Type B pancreatic cell (in vitro differentiated cells): Measurements from ENCODE around the gene NSFL1C. TPM values are rescaled to one million over a fixed set of nuclear protein-coding genes. Genes with fewer than 3 reads are reported as not detected.

Source experiments
- DNase-seq: peaks from one replicate; pipeline ENCODE4 v3.0.0; 2021; ENCODE audit warnings: mixed read lengths; ENCODE audit not compliant: unreplicated experiment; ENCODE audit errors: extremely low spot score
- H3K27ac Mint-ChIP-seq: 2 replicates; pipeline ENCODE4 v1.8.0; 2021; ENCODE audit warnings: mild to moderate bottlenecking, mixed read lengths
- H3K27me3 Mint-ChIP-seq: 2 replicates; pipeline ENCODE4 v1.8.0; 2021; ENCODE audit warnings: mixed read lengths
- H3K36me3 Mint-ChIP-seq: 2 replicates; pipeline ENCODE4 v1.8.0; 2021; ENCODE audit warnings: mixed read lengths
- H3K4me1 Mint-ChIP-seq: one replicate; pipeline ENCODE4 v1.8.0; 2021; ENCODE audit warnings: mixed read lengths; ENCODE audit not compliant: unreplicated experiment
- H3K4me3 Mint-ChIP-seq: 2 replicates; pipeline ENCODE4 v1.8.0; 2021; ENCODE audit warnings: mild to moderate bottlenecking, mixed read lengths
- H3K9me3 Mint-ChIP-seq: 2 replicates; pipeline ENCODE4 v1.8.0; 2021; ENCODE audit warnings: mixed read lengths
- CTCF ChIP-seq: fragments of 200-600 bp; sonication (generic); conservative IDR thresholded peaks from 2 replicates; pipeline ENCODE4 v1.5.0; 2021; ENCODE audit warnings: antibody characterized with exemption, mild to moderate bottlenecking
- total RNA-seq: library from RNA; stranded (reverse); gene quantifications from 2 replicates; pipeline ENCODE4 v1.2.1, GENCODE V29; 2021; ENCODE audit warnings: low replicate concordance

Gene NSFL1C
- total RNA-seq, 1 donor from 2014 or later = 81.0 TPM

- no peaks in the 10 kb centered on the region for H3K27me3 Mint-ChIP-seq
Observed at GRCh38 chr20:1449370-1449769, 17.3 kb downstream of the NSFL1C start.

GRCh38 chr20:1448081-1448620, 18.5 kb downstream of the NSFL1C start:
- Mint-ChIP-seq H3K27me3 (no peaks in the 10 kb centered on the region), H3K27ac (no peak overlapping the region), H3K9me3 (no peaks in the 10 kb centered on the region), H3K4me3 (no peak overlapping the region), H3K36me3 (peaks cover 15% of the 10 kb centered on the region), H3K4me1 (no peaks in the 10 kb centered on the region)
- TF ChIP-seq CTCF = no peak
- no peak for DNase-seq

More at GRCh38 chr20:1449370-1449769, 17.3 kb downstream of the NSFL1C start:
- Mint-ChIP-seq H3K4me3 (no peak overlapping the region), H3K27ac (no peak overlapping the region), H3K36me3 (peaks cover 16% of the 10 kb centered on the region), H3K4me1 (no peaks in the 10 kb centered on the region), H3K9me3 (no peaks in the 10 kb centered on the region)
- no peak for TF ChIP-seq CTCF
- no peak for DNase-seq

DNA sequence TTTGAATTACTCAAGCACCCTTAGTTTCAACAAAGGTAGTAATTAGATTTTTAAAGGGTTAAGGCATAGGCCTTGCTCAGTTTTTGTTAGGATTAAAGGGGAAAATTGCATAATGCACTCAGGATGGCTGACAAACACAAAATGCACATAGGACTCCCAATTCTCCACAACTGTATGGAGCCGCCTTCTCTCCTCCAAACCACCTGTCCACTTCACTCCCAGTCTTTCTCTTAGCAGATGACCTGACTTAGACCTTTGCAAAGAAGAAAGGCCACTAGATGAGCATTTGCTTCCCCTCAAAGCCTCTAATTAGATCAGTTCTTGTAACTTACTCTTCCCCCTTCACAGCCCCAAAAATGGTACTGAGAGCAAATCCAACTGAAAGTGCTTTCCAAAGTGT, 20.1 kb downstream of the NSFL1C start:
- peaks cover 20% of the 10 kb centered on the region for H3K36me3 Mint-ChIP-seq
- no peak for TF ChIP-seq CTCF
- H3K27me3 Mint-ChIP-seq = no peaks in the 10 kb centered on the region
- no peak overlapping the region for H3K4me3 Mint-ChIP-seq
- DNase-seq = no peak
- H3K9me3 Mint-ChIP-seq = no peaks in the 10 kb centered on the region
- H3K27ac Mint-ChIP-seq = no peak overlapping the region
- no peaks in the 10 kb centered on the region for H3K4me1 Mint-ChIP-seq

GRCh38 chr20:1443085-1443484, 23.6 kb downstream of the NSFL1C start:
- no peak for DNase-seq
- Mint-ChIP-seq H3K9me3 (no peaks in the 10 kb centered on the region), H3K4me3 (no peak overlapping the region), H3K27me3 (no peaks in the 10 kb centered on the region), H3K36me3 (peaks cover 18% of the 10 kb centered on the region), H3K4me1 (no peaks in the 10 kb centered on the region), H3K27ac (no peak overlapping the region)
- no peak for TF ChIP-seq CTCF

GRCh38 chr20:1442304-1442703, 24.3 kb downstream of the NSFL1C start:
- DNase-seq = no peak
- Mint-ChIP-seq H3K27me3 (no peaks in the 10 kb centered on the region), H3K9me3 (no peaks in the 10 kb centered on the region), H3K4me1 (peaks cover 2% of the 10 kb centered on the region), H3K27ac (no peak overlapping the region), H3K4me3 (no peak overlapping the region), H3K36me3 (peaks cover 18% of the 10 kb centered on the region)
- no peak for TF ChIP-seq CTCF

DNA sequence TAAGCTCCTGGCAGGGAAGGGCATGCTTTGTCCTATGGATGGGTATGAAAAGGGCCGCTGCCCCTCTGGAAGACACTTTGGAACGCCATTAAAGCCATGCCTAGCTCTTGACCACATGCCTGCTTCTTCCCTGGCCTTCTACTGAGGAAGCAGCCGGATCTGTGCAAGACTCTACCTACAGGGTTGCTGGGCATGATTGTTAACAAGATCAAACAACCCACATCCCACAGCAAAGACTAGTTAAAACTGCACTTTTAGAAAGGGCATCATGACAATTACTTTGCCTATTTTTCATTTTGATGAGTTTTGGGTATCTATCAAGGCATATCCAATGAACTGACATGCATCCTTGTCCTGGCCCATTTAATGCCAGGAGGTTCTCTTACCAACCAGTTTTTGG, 25.5 kb downstream of the NSFL1C start:
- H3K4me1 Mint-ChIP-seq = peaks cover 4% of the 10 kb centered on the region
- H3K27me3 Mint-ChIP-seq = no peaks in the 10 kb centered on the region
- DNase-seq = no peak
- H3K27ac Mint-ChIP-seq = no peak overlapping the region
- TF ChIP-seq CTCF = no peak
- H3K36me3 Mint-ChIP-seq = peaks cover 18% of the 10 kb centered on the region
- H3K9me3 Mint-ChIP-seq = no peaks in the 10 kb centered on the region
- H3K4me3 Mint-ChIP-seq = no peak overlapping the region
